ENCODE measurements around the gene GMDS.

DNA sequence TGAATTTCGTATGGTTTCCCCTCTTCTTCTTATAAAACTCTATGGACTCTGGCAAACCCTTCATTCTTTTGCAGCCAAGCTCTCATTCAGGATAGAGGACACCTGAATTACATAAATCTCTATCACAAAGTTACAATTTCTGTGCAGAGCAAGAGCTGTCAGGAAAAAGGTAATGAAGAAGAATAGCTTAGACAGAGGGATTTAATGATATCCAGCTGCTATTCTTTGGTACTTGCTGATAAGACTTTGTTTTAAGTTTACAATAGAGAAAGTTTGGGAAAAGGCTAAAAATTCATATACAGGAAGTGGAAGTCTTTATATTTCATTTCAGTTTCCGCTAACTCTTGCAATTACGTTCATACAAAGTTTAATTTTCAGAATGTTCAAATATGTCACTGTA, 408.7 kb downstream of the GMDS start:
- TF ChIP-seq, protein P1, sequence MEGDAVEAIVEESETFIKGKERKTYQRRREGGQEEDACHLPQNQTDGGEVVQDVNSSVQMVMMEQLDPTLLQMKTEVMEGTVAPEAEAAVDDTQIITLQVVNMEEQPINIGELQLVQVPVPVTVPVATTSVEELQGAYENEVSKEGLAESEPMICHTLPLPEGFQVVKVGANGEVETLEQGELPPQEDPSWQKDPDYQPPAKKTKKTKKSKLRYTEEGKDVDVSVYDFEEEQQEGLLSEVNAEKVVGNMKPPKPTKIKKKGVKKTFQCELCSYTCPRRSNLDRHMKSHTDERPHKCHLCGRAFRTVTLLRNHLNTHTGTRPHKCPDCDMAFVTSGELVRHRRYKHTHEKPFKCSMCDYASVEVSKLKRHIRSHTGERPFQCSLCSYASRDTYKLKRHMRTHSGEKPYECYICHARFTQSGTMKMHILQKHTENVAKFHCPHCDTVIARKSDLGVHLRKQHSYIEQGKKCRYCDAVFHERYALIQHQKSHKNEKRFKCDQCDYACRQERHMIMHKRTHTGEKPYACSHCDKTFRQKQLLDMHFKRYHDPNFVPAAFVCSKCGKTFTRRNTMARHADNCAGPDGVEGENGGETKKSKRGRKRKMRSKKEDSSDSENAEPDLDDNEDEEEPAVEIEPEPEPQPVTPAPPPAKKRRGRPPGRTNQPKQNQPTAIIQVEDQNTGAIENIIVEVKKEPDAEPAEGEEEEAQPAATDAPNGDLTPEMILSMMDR (IDR thresholded peaks at IDR 0.05), result no peak
- TF ChIP-seq EZH2 (IDR thresholded peaks at IDR 0.05; ENCODE audit: borderline replicate concordance, insufficient read depth, low read depth, low read length, poor library complexity, severe bottlenecking), result no peak
